Smooth muscle cell (in vitro differentiated cells): ENCODE measurements around the gene TLL2. TPM values are rescaled to one million over a fixed set of nuclear protein-coding genes. Genes with fewer than 3 reads are reported as not detected.

Experiments
- DNase-seq: peaks from one replicate; lab custom pipeline; 2025; ENCODE audit not compliant: unreplicated experiment; lab: John Stamatoyannopoulos, UW
- H2AFZ ChIP-seq: fragments of 200-600 bp; sonication (generic); 2 replicates; pipeline ENCODE4 v1.6.0; 2016; ENCODE audit warnings: antibody characterized with exemption, low read depth, mild to moderate bottlenecking
- H3F3A ChIP-seq: fragments of 200-600 bp; sonication (generic); 2 replicates; pipeline ENCODE4 v1.6.0; 2017; ENCODE audit warnings: antibody characterized with exemption, low read depth
- H3K27ac ChIP-seq: fragments of 200-600 bp; sonication (generic); 2 replicates; pipeline ENCODE4 v1.5.1; 2016; ENCODE audit warnings: low read depth, mild to moderate bottlenecking
- H3K27me3 ChIP-seq: fragments of 200-600 bp; sonication (generic); 2 replicates; pipeline ENCODE4 v1.6.1; 2016; ENCODE audit warnings: low read depth, mild to moderate bottlenecking
- H3K36me3 ChIP-seq: fragments of 200-600 bp; sonication (generic); 2 replicates; pipeline ENCODE4 v1.5.1; 2016; ENCODE audit warnings: low read depth
- H3K4me1 ChIP-seq: fragments of 200-600 bp; sonication (generic); 2 replicates; pipeline ENCODE4 v1.5.1; 2016; ENCODE audit warnings: low read depth
- H3K4me2 ChIP-seq: fragments of 200-600 bp; sonication (generic); 2 replicates; pipeline ENCODE4 v1.6.0; 2016; ENCODE audit warnings: mild to moderate bottlenecking
- H3K4me3 ChIP-seq: fragments of 200-600 bp; sonication (generic); 2 replicates; pipeline ENCODE4 v1.5.1; 2016; ENCODE audit warnings: mild to moderate bottlenecking
- H3K79me2 ChIP-seq: fragments of 200-600 bp; sonication (generic); 2 replicates; pipeline ENCODE4 v1.6.0; 2016; ENCODE audit warnings: low read depth, mild to moderate bottlenecking
- H3K9ac ChIP-seq: fragments of 200-600 bp; sonication (generic); 2 replicates; pipeline ENCODE4 v1.6.0; 2016; ENCODE audit warnings: low read depth
- H3K9me3 ChIP-seq: fragments of 200-600 bp; sonication (generic); replicated peaks from 2 replicates; pipeline ENCODE4 v1.5.1; 2016; ENCODE audit warnings: low read depth
- H4K20me1 ChIP-seq: fragments of 200-600 bp; sonication (generic); 2 replicates; pipeline ENCODE4 v1.6.0; 2016; ENCODE audit warnings: low read depth
- CTCF ChIP-seq: fragments of 200-600 bp; sonication (generic); IDR thresholded peaks from 2 replicates; pipeline ENCODE4 v1.5.1; 2017; ENCODE audit warnings: borderline replicate concordance, mild to moderate bottlenecking, antibody characterized with exemption; ENCODE audit not compliant: insufficient read depth, poor library complexity, severe bottlenecking
- WGBS: methylation state at CpG from one replicate; pipeline ENCODE4 v1.1.7; 2016; ENCODE audit warnings: low lambda C conversion rate; 5-methylcytosine and 5-hydroxymethylcytosine counted together
- polyA plus RNA-seq: library from polyadenylated mRNA; unstranded; fragments of >200 nt; fragmentation: Nextera tagmentation; extraction: Ambion mirVana; gene quantifications from 2 replicates; pipeline ENCODE4 v1.2.1, GENCODE V29; 2016
- total RNA-seq: library from RNA; depleted of rRNA; stranded (reverse); fragments of >200 nt; gene quantifications from 2 replicates; pipeline ENCODE4 v1.2.3, GENCODE V29; 2014

The TLL2 gene
- total and polyA plus RNA-seq, 2 experiments from 2014 or later, result 0.18 TPM; not detected in 1

GRCh38 chr10:96367470-96367869 lies 146.3 kb downstream of the TLL2 start:
- no peaks in the 10 kb centered on the region for H3F3A ChIP-seq
- no peak overlapping the region for H3K27ac ChIP-seq
- peaks cover 10% of the 10 kb centered on the region for H3K4me1 ChIP-seq
- no peak overlapping the region for H2AFZ ChIP-seq
- no peak overlapping the region for H3K9ac ChIP-seq
- H3K27me3 ChIP-seq, result no peaks in the 10 kb centered on the region
- TF ChIP-seq CTCF, result no peak
- WGBS, result 88% methylated on average over 4 of the region's 4 CpGs
- no peaks in the 10 kb centered on the region for H3K36me3 ChIP-seq
- DNase-seq, result no peak
- no peak overlapping the region for H3K4me3 ChIP-seq
- H3K9me3 ChIP-seq, result no peaks in the 10 kb centered on the region
- no peaks in the 10 kb centered on the region for H4K20me1 ChIP-seq
- H3K79me2 ChIP-seq, result no peaks in the 10 kb centered on the region
- no peak overlapping the region for H3K4me2 ChIP-seq

GRCh38 chr10:96366508-96366907 lies 147.2 kb downstream of the TLL2 start:
- no peak overlapping the region for H2AFZ ChIP-seq
- no peak overlapping the region for H3K4me2 ChIP-seq
- no peaks in the 10 kb centered on the region for H4K20me1 ChIP-seq
- no peak overlapping the region for H3K27ac ChIP-seq
- no peak for TF ChIP-seq CTCF
- H3K79me2 ChIP-seq, result no peaks in the 10 kb centered on the region
- H3K36me3 ChIP-seq, result no peaks in the 10 kb centered on the region
- WGBS, result 60% methylated on average over 3 of the region's 3 CpGs
- H3K4me3 ChIP-seq, result no peak overlapping the region
- no peaks in the 10 kb centered on the region for H3K9me3 ChIP-seq
- DNase-seq, result no peak
- H3K27me3 ChIP-seq, result no peaks in the 10 kb centered on the region
- peaks cover 10% of the 10 kb centered on the region for H3K4me1 ChIP-seq
- no peak overlapping the region for H3K9ac ChIP-seq
- H3F3A ChIP-seq, result no peaks in the 10 kb centered on the region

- Histone ChIP-seq H4K20me1 (no peaks in the 10 kb centered on the region), H3K4me2 (no peak overlapping the region), H2AFZ (no peak overlapping the region), H3K79me2 (no peaks in the 10 kb centered on the region), H3K27me3 (no peaks in the 10 kb centered on the region), H3K27ac (no peak overlapping the region), H3K9me3 (no peaks in the 10 kb centered on the region), H3F3A (no peaks in the 10 kb centered on the region), H3K9ac (no peak overlapping the region), H3K36me3 (no peaks in the 10 kb centered on the region), H3K4me1 (peaks cover 10% of the 10 kb centered on the region), H3K4me3 (no peak overlapping the region)
- no peak for TF ChIP-seq CTCF
- no peak for DNase-seq
- WGBS, result 93% methylated on average over 3 of the region's 3 CpGs
Measured at GRCh38 chr10:96365571-96365970, 148.2 kb downstream of the TLL2 start.

GRCh38 chr10:96360766-96361165 lies 153.0 kb downstream of the TLL2 start:
- H3K9me3 ChIP-seq, result no peaks in the 10 kb centered on the region
- WGBS, result 93% methylated on average over 3 of the region's 3 CpGs
- H3F3A ChIP-seq, result no peaks in the 10 kb centered on the region
- H3K4me1 ChIP-seq, result peaks cover 7% of the 10 kb centered on the region
- no peaks in the 10 kb centered on the region for H3K79me2 ChIP-seq
- no peak overlapping the region for H2AFZ ChIP-seq
- H3K27ac ChIP-seq, result no peak overlapping the region
- no peak overlapping the region for H3K4me2 ChIP-seq
- no peak overlapping the region for H3K4me3 ChIP-seq
- H3K36me3 ChIP-seq, result no peaks in the 10 kb centered on the region
- no peaks in the 10 kb centered on the region for H4K20me1 ChIP-seq
- no peak for DNase-seq
- TF ChIP-seq CTCF, result no peak
- no peaks in the 10 kb centered on the region for H3K27me3 ChIP-seq
- no peak overlapping the region for H3K9ac ChIP-seq
